GM21717 (cell line): ENCODE results near the gene CDH23.
"Not testable (repeated sequence)": the region's sequence is repeated elsewhere in the genome, so short reads cannot be mapped to it uniquely, and the experiment has no call there.

Source experiments
- ATAC-seq: cut with Tn5 transposase; IDR thresholded peaks from one replicate; pipeline ENCODE4 v1.9.1; 2021; ENCODE audit warnings: mild to moderate bottlenecking, moderate library complexity; ENCODE audit not compliant: unreplicated experiment

The CDH23 gene

GRCh38 chr10:71396711-71397295 is at the start of gene CDH23:
Gene CDH23 (plus strand): TSS chr10:71396920. CDS start chr10:71439832, 42,912 bp downstream.
- no peak for ATAC-seq

- no peak for ATAC-seq
Observed at GRCh38 chr10:71347587-71348395, 48.9 kb upstream of the CDH23 start.

GRCh38 chr10:71348850-71349249 is 47.9 kb upstream of the CDH23 start:
- no peak for ATAC-seq

- ATAC-seq: no peak
Observed at GRCh38 chr10:71349406-71349805, 47.3 kb upstream of the CDH23 start.

- ATAC-seq: no peak
Observed at GRCh38 chr10:71351087-71351486, 45.6 kb upstream of the CDH23 start.

- ATAC-seq: no peak
Observed at GRCh38 chr10:71351628-71352319, 44.9 kb upstream of the CDH23 start.

GRCh38 chr10:71353639-71354038 is 43.1 kb upstream of the CDH23 start:
- ATAC-seq: no peak

- ATAC-seq: no peak
Observed at GRCh38 chr10:71354776-71355175, 41.9 kb upstream of the CDH23 start.

- ATAC-seq: no peak
Observed at GRCh38 chr10:71355886-71356285, 40.8 kb upstream of the CDH23 start.

- ATAC-seq: no peak
Observed at GRCh38 chr10:71357792-71358265, 38.9 kb upstream of the CDH23 start.

GRCh38 chr10:71358277-71358676 is 38.4 kb upstream of the CDH23 start:
- no peak for ATAC-seq

GRCh38 chr10:71358906-71359305 is 37.8 kb upstream of the CDH23 start:
- not testable (repeated sequence) for ATAC-seq

- ATAC-seq: peak; percentile 50
Observed at GRCh38 chr10:71359364-71360046, 37.2 kb upstream of the CDH23 start.

GRCh38 chr10:71360735-71361134 is 36.0 kb upstream of the CDH23 start:
- no peak for ATAC-seq

- ATAC-seq: no peak
Observed at GRCh38 chr10:71361581-71361980, 35.1 kb upstream of the CDH23 start.

GRCh38 chr10:71362141-71362540 is 34.6 kb upstream of the CDH23 start:
- ATAC-seq: no peak

- ATAC-seq: no peak
Observed at GRCh38 chr10:71363936-71364335, 32.8 kb upstream of the CDH23 start.

- ATAC-seq: no peak
Observed at GRCh38 chr10:71365366-71365765, 31.4 kb upstream of the CDH23 start.

- no peak for ATAC-seq
Observed at GRCh38 chr10:71366690-71367089, 30.0 kb upstream of the CDH23 start.

GRCh38 chr10:71367271-71367670 is 29.4 kb upstream of the CDH23 start:
- ATAC-seq: no peak

- ATAC-seq: no peak
Observed at GRCh38 chr10:71368176-71368575, 28.5 kb upstream of the CDH23 start.
